Activated T-helper 1 cell treated with anti-CD3 and anti-CD28 coated beads, Interleukin-12 subunit alpha, Interleukin-12 subunit beta, Interleukin-2, Interleukin-4 antibody, amounts not matched to agents 30 ng/mL and 10 ng/mL and 1 ng/mL, durations not matched to agents 14 hours and 24 hours and 36 hours (primary cell): Measurements from ENCODE around the gene SAMD3. TPM values are rescaled to one million over a fixed set of nuclear protein-coding genes. Genes with fewer than 3 reads are reported as not detected.
"Not testable (repeated sequence)": the region's sequence is repeated elsewhere in the genome, so short reads cannot be mapped to it uniquely, and the experiment has no call there.

ENCODE experiments used
- DNase-seq: peaks from one replicate; pipeline ENCODE4 v3.0.0; 2021; ENCODE audit warnings: low spot score
- H3K27ac Mint-ChIP-seq: one replicate; pipeline ENCODE4 v1.8.0; 2021; ENCODE audit warnings: mild to moderate bottlenecking, mixed read lengths
- H3K27me3 Mint-ChIP-seq: one replicate; pipeline ENCODE4 v1.8.0; 2022; ENCODE audit warnings: mild to moderate bottlenecking, moderate library complexity, mixed read lengths; ENCODE audit not compliant: insufficient read depth
- H3K36me3 Mint-ChIP-seq: one replicate; pipeline ENCODE4 v1.8.0; 2021; ENCODE audit warnings: low read depth, mixed read lengths
- H3K4me1 Mint-ChIP-seq: one replicate; pipeline ENCODE4 v1.8.0; 2021; ENCODE audit warnings: low read depth, mixed read lengths
- H3K4me3 Mint-ChIP-seq: one replicate; pipeline ENCODE4 v1.8.0; 2021; ENCODE audit warnings: mild to moderate bottlenecking, moderate library complexity, mixed read lengths
- H3K9me3 Mint-ChIP-seq: one replicate; pipeline ENCODE4 v1.8.0; 2021; ENCODE audit warnings: mixed read lengths
- intact Hi-C: fragments of 100-400 bp; cut with micrococcal nuclease; formaldehyde crosslinking; loops from one replicate; pipeline ENCODE4 v1.15.1; 2024
- total RNA-seq: library from RNA; stranded (reverse); gene quantifications from 2 replicates; pipeline ENCODE4 v1.2.3, GENCODE V29; 2022

Gene SAMD3
- total RNA-seq, 1 donor from 2014 or later: 4.6 TPM

GRCh38 chr6:130158056-130158455 lies 64.7 kb downstream of the SAMD3 start:
- Mint-ChIP-seq H3K27me3 (no peaks in the 10 kb centered on the region), H3K4me3 (no peak overlapping the region), H3K4me1 (peaks cover 5% of the 10 kb centered on the region), H3K36me3 (peaks cover 36% of the 10 kb centered on the region), H3K27ac (no peak overlapping the region), H3K9me3 (peaks cover 3% of the 10 kb centered on the region)
- intact Hi-C loops: no loop called here
- DNase-seq: no peak

GRCh38 chr6:130156908-130157307 lies 65.8 kb downstream of the SAMD3 start:
- peaks cover 3% of the 10 kb centered on the region for H3K9me3 Mint-ChIP-seq
- intact Hi-C loops: no loop called here
- no peaks in the 10 kb centered on the region for H3K27me3 Mint-ChIP-seq
- no peak overlapping the region for H3K27ac Mint-ChIP-seq
- no peak for DNase-seq
- H3K36me3 Mint-ChIP-seq: peaks cover 34% of the 10 kb centered on the region
- H3K4me3 Mint-ChIP-seq: no peak overlapping the region
- H3K4me1 Mint-ChIP-seq: peaks cover 5% of the 10 kb centered on the region

GRCh38 chr6:130152908-130153510 lies 69.7 kb downstream of the SAMD3 start:
- peaks cover 31% of the 10 kb centered on the region for H3K36me3 Mint-ChIP-seq
- H3K27me3 Mint-ChIP-seq: no peaks in the 10 kb centered on the region
- H3K27ac Mint-ChIP-seq: no peak overlapping the region
- H3K9me3 Mint-ChIP-seq: peaks cover 3% of the 10 kb centered on the region
- H3K4me3 Mint-ChIP-seq: no peak overlapping the region
- peaks cover 5% of the 10 kb centered on the region for H3K4me1 Mint-ChIP-seq
- no peak for DNase-seq
- intact Hi-C loops: no loop called here

GRCh38 chr6:130150906-130151305 lies 71.8 kb downstream of the SAMD3 start:
- H3K27me3 Mint-ChIP-seq: no peaks in the 10 kb centered on the region
- no peak overlapping the region for H3K4me3 Mint-ChIP-seq
- peaks cover 6% of the 10 kb centered on the region for H3K4me1 Mint-ChIP-seq
- H3K27ac Mint-ChIP-seq: no peak overlapping the region
- no peak for DNase-seq
- no peaks in the 10 kb centered on the region for H3K9me3 Mint-ChIP-seq
- peaks cover 35% of the 10 kb centered on the region for H3K36me3 Mint-ChIP-seq
- intact Hi-C loops: no loop called here

- peaks cover 39% of the 10 kb centered on the region for H3K36me3 Mint-ChIP-seq
- H3K4me3 Mint-ChIP-seq, H3K27me3 Mint-ChIP-seq, H3K9me3 Mint-ChIP-seq, DNase-seq, H3K4me1 Mint-ChIP-seq, intact Hi-C loops, H3K27ac Mint-ChIP-seq: not testable (repeated sequence)
Observed at GRCh38 chr6:130149016-130149415, 73.7 kb downstream of the SAMD3 start.

GRCh38 chr6:130148181-130148580 lies 74.6 kb downstream of the SAMD3 start:
- intact Hi-C loops: no loop called here
- Mint-ChIP-seq H3K36me3 (peaks cover 45% of the 10 kb centered on the region), H3K4me3 (no peak overlapping the region)

GRCh38 chr6:130147111-130147510 lies 75.6 kb downstream of the SAMD3 start:
- H3K4me3 Mint-ChIP-seq: no peak overlapping the region
- H3K27ac Mint-ChIP-seq: no peak overlapping the region
- DNase-seq: no peak
- intact Hi-C loops: no loop called here
- no peaks in the 10 kb centered on the region for H3K27me3 Mint-ChIP-seq
- peaks cover 49% of the 10 kb centered on the region for H3K36me3 Mint-ChIP-seq
- H3K9me3 Mint-ChIP-seq: no peaks in the 10 kb centered on the region
- peaks cover 6% of the 10 kb centered on the region for H3K4me1 Mint-ChIP-seq

More at GRCh38 chr6:130148181-130148580, 74.6 kb downstream of the SAMD3 start:
- Mint-ChIP-seq H3K9me3 (no peaks in the 10 kb centered on the region), H3K4me1 (peaks cover 6% of the 10 kb centered on the region), H3K27me3 (no peaks in the 10 kb centered on the region), H3K27ac (no peak overlapping the region)
- no peak for DNase-seq

GRCh38 chr6:130143709-130144108 lies 79.0 kb downstream of the SAMD3 start:
- no peak overlapping the region for H3K4me3 Mint-ChIP-seq
- no peaks in the 10 kb centered on the region for H3K9me3 Mint-ChIP-seq
- no peak overlapping the region for H3K27ac Mint-ChIP-seq
- H3K36me3 Mint-ChIP-seq: peaks cover 43% of the 10 kb centered on the region
- H3K4me1 Mint-ChIP-seq: peaks cover 27% of the 10 kb centered on the region
- no peaks in the 10 kb centered on the region for H3K27me3 Mint-ChIP-seq
- intact Hi-C loops: no loop called here
- no peak for DNase-seq

- DNase-seq: no peak
- Mint-ChIP-seq H3K27me3 (no peaks in the 10 kb centered on the region), H3K27ac (no peak overlapping the region), H3K4me3 (no peak overlapping the region), H3K9me3 (peaks cover 7% of the 10 kb centered on the region), H3K36me3 (peaks cover 42% of the 10 kb centered on the region), H3K4me1 (peaks cover 51% of the 10 kb centered on the region)
- intact Hi-C loops: no loop called here
Observed at GRCh38 chr6:130140084-130140483, 82.7 kb downstream of the SAMD3 start.

GRCh38 chr6:130138909-130139242 lies 83.9 kb downstream of the SAMD3 start:
- no peaks in the 10 kb centered on the region for H3K27me3 Mint-ChIP-seq
- H3K9me3 Mint-ChIP-seq: peaks cover 7% of the 10 kb centered on the region
- peaks cover 61% of the 10 kb centered on the region for H3K4me1 Mint-ChIP-seq
- intact Hi-C loops: loop anchor here (10.0 kb wide), 2 partner anchors 926 to 1486 kb away; partner anchors contain the start of genes EPB41L2 and MED23
- peaks cover 37% of the 10 kb centered on the region for H3K36me3 Mint-ChIP-seq
- H3K27ac Mint-ChIP-seq: peak overlapping the region; percentile 62
- H3K4me3 Mint-ChIP-seq: peak overlapping the region; percentile 45
- no peak for DNase-seq

GRCh38 chr6:130138116-130138908 lies 84.4 kb downstream of the SAMD3 start:
- no peak for DNase-seq
- no peaks in the 10 kb centered on the region for H3K27me3 Mint-ChIP-seq
- peaks cover 67% of the 10 kb centered on the region for H3K4me1 Mint-ChIP-seq
- intact Hi-C loops: loop anchor here (10.0 kb wide), 2 partner anchors 926 to 1486 kb away; partner anchors contain the start of genes EPB41L2 and MED23
- peaks cover 7% of the 10 kb centered on the region for H3K9me3 Mint-ChIP-seq
- H3K36me3 Mint-ChIP-seq: peaks cover 33% of the 10 kb centered on the region
- peak overlapping the region; percentile 45 for H3K4me3 Mint-ChIP-seq
- peak overlapping the region; percentile 62 for H3K27ac Mint-ChIP-seq

- DNase-seq: no peak
- Mint-ChIP-seq H3K4me3 (no peak overlapping the region), H3K27ac (no peak overlapping the region), H3K27me3 (no peaks in the 10 kb centered on the region), H3K4me1 (peaks cover 82% of the 10 kb centered on the region), H3K36me3 (peaks cover 28% of the 10 kb centered on the region), H3K9me3 (peaks cover 7% of the 10 kb centered on the region)
- intact Hi-C loops: loop anchor here (10.0 kb wide), 2 partner anchors 928 to 1488 kb away; partner anchors contain the start of genes EPB41L2 and MED23
Observed at GRCh38 chr6:130136798-130137197, 86.0 kb downstream of the SAMD3 start.

GRCh38 chr6:130134582-130134981 lies 88.2 kb downstream of the SAMD3 start:
- DNase-seq: no peak
- intact Hi-C loops: loop anchor here (5.0 to 10.0 kb wide), 6 partner anchors 148 to 1490 kb away; partner anchors contain the start of genes EPB41L2 and MED23
- peak overlapping the region; percentile 16 for H3K4me3 Mint-ChIP-seq
- peaks cover 91% of the 10 kb centered on the region for H3K4me1 Mint-ChIP-seq
- peaks cover 7% of the 10 kb centered on the region for H3K9me3 Mint-ChIP-seq
- H3K27ac Mint-ChIP-seq: no peak overlapping the region
- peaks cover 22% of the 10 kb centered on the region for H3K36me3 Mint-ChIP-seq
- H3K27me3 Mint-ChIP-seq: no peaks in the 10 kb centered on the region
